HG02981 (cell line): ENCODE measurements around the gene VASP.
A peak's percentile ranks its signal among the peaks of the same experiment; 100 is the strongest.

Source experiments
- ATAC-seq: cut with Tn5 transposase; IDR thresholded peaks from one replicate; pipeline ENCODE4 v1.9.1; 2021; ENCODE audit warnings: mild to moderate bottlenecking, moderate library complexity; ENCODE audit not compliant: unreplicated experiment

Gene VASP

GRCh38 chr19:45506989-45507871 lies at the start of gene VASP:
Gene VASP, plus strand, starts transcription at chr19:45507479. Its CDS starts 293 bp downstream, at chr19:45507772.
- ATAC-seq, result peak; percentile 41

- ATAC-seq, result no peak
Measured at GRCh38 chr19:45457776-45458175, 49.5 kb upstream of the VASP start.

GRCh38 chr19:45460807-45461347 lies 46.4 kb upstream of the VASP start:
- no peak for ATAC-seq

GRCh38 chr19:45462174-45462573 lies 45.1 kb upstream of the VASP start:
- ATAC-seq, result no peak

GRCh38 chr19:45463241-45463640 lies 44.0 kb upstream of the VASP start:
- ATAC-seq, result no peak

- ATAC-seq, result no peak
Measured at GRCh38 chr19:45464274-45464673, 43.0 kb upstream of the VASP start.

- no peak for ATAC-seq
Measured at GRCh38 chr19:45464852-45465441, 42.3 kb upstream of the VASP start.

GRCh38 chr19:45467115-45467455 lies 40.2 kb upstream of the VASP start:
- no peak for ATAC-seq

- ATAC-seq, result peak; percentile 42
Measured at GRCh38 chr19:45467456-45468158, 39.7 kb upstream of the VASP start, which contains the start of gene FOSB. Gene FOSB, plus strand, starts transcription at chr19:45467996. Its CDS starts 591 bp downstream, at chr19:45468587.

- peak; percentile 14 for ATAC-seq
Measured at GRCh38 chr19:45468159-45468651, 39.1 kb upstream of the VASP start.

- peak; percentile 19 for ATAC-seq
Measured at GRCh38 chr19:45468803-45469131, 38.5 kb upstream of the VASP start.

- peak; percentile 47 for ATAC-seq
Measured at GRCh38 chr19:45469132-45469944, 37.9 kb upstream of the VASP start.

GRCh38 chr19:45469945-45470761 lies 37.1 kb upstream of the VASP start:
- no peak for ATAC-seq

- no peak for ATAC-seq
Measured at GRCh38 chr19:45470762-45471081, 36.6 kb upstream of the VASP start.

GRCh38 chr19:45471111-45471930 lies 36.0 kb upstream of the VASP start:
- no peak for ATAC-seq

GRCh38 chr19:45471931-45472562 lies 35.2 kb upstream of the VASP start:
- no peak for ATAC-seq

- no peak for ATAC-seq
Measured at GRCh38 chr19:45472563-45473366, 34.5 kb upstream of the VASP start.

GRCh38 chr19:45473367-45473681 lies 34.0 kb upstream of the VASP start:
- no peak for ATAC-seq
